H9 (cell line): Measurements from ENCODE around the gene RET. TPM values are rescaled to one million over a fixed set of nuclear protein-coding genes. Genes with fewer than 3 reads are reported as not detected.

ENCODE experiments used
- DNase-seq: peaks from one replicate; pipeline ENCODE4 v3.0.0-alpha.2; 2017
- H2AFZ ChIP-seq: one replicate; pipeline ENCODE4 v1.6.1; 2013; ENCODE audit warnings: mild to moderate bottlenecking, low read length, control low read depth, moderate library complexity
- H2AK5ac ChIP-seq: 2 replicates; pipeline ENCODE4 v1.6.1; 2013; ENCODE audit warnings: low read length, control low read depth, mixed read lengths; ENCODE audit not compliant: insufficient read length
- H2BK120ac ChIP-seq: one replicate; pipeline ENCODE4 v1.6.1; 2013; ENCODE audit warnings: low read depth, mild to moderate bottlenecking, low read length, control low read depth, inconsistent platforms; ENCODE audit not compliant: poor library complexity, severe bottlenecking
- H2BK12ac ChIP-seq: 2 replicates; pipeline ENCODE4 v1.6.1; 2013; ENCODE audit warnings: low read length, control low read depth, mixed read lengths, low read depth; ENCODE audit not compliant: insufficient read length
- H2BK15ac ChIP-seq: 2 replicates; pipeline ENCODE4 v1.6.1; 2013; ENCODE audit warnings: low read depth, low read length, control low read depth
- H2BK20ac ChIP-seq: one replicate; pipeline ENCODE4 v1.6.1; 2013; ENCODE audit warnings: low read depth, mild to moderate bottlenecking, low read length, control low read depth, inconsistent platforms; ENCODE audit not compliant: poor library complexity, severe bottlenecking
- H2BK5ac ChIP-seq: 2 replicates; pipeline ENCODE4 v1.6.1; 2013; ENCODE audit warnings: low read length, control low read depth, mixed read lengths; ENCODE audit not compliant: insufficient read length
- H3K14ac ChIP-seq: 2 replicates; pipeline ENCODE4 v1.6.1; 2013; ENCODE audit warnings: low read length, control low read depth; ENCODE audit not compliant: insufficient read depth
- H3K18ac ChIP-seq: 2 replicates; pipeline ENCODE4 v1.6.1; 2013; ENCODE audit warnings: low read depth, mild to moderate bottlenecking, mixed read lengths, low read length, control low read depth; ENCODE audit not compliant: insufficient read length
- H3K23ac ChIP-seq: 2 replicates; pipeline ENCODE4 v1.6.1; 2013; ENCODE audit warnings: low read length, control low read depth, mixed read lengths, low read depth; ENCODE audit not compliant: insufficient read length
- H3K23me2 ChIP-seq: 2 replicates; pipeline ENCODE4 v1.6.1; 2013; ENCODE audit warnings: low read depth, mild to moderate bottlenecking, mixed read lengths, low read length, control low read depth; ENCODE audit not compliant: insufficient read length, poor library complexity, severe bottlenecking
- H3K27ac ChIP-seq: 2 replicates; pipeline ENCODE4 v1.5.1; 2013; ENCODE audit warnings: low read length, control low read depth, mixed read lengths, low read depth; ENCODE audit not compliant: insufficient read length
- H3K27me3 ChIP-seq: 2 replicates; pipeline ENCODE4 v1.6.1; 2013; ENCODE audit warnings: low read length, control low read depth, inconsistent platforms; ENCODE audit not compliant: insufficient read depth
- H3K4ac ChIP-seq: 2 replicates; pipeline ENCODE4 v1.6.1; 2013; ENCODE audit warnings: low read depth, mild to moderate bottlenecking, control low read depth, inconsistent platforms, low read length, moderate library complexity
- H3K4me1 ChIP-seq: 2 replicates; pipeline ENCODE4 v1.6.1; 2013; ENCODE audit warnings: low read length, control low read depth, inconsistent platforms; ENCODE audit not compliant: insufficient read depth
- H3K4me2 ChIP-seq: 2 replicates; pipeline ENCODE4 v1.6.1; 2013; ENCODE audit warnings: low read length, control low read depth, mixed read lengths; ENCODE audit not compliant: insufficient read length, insufficient read depth
- H3K56ac ChIP-seq: 2 replicates; pipeline ENCODE4 v1.6.1; 2013; ENCODE audit warnings: low read depth, mild to moderate bottlenecking, mixed read lengths, low read length, control low read depth; ENCODE audit not compliant: insufficient read length
- H3K79me1 ChIP-seq: 2 replicates; pipeline ENCODE4 v1.6.1; 2013; ENCODE audit warnings: low read depth, mild to moderate bottlenecking, moderate library complexity, low read length, control low read depth, inconsistent platforms; ENCODE audit not compliant: insufficient read depth, poor library complexity, severe bottlenecking
- H3K79me2 ChIP-seq: 2 replicates; pipeline ENCODE4 v1.6.1; 2013; ENCODE audit warnings: low read length, control low read depth, inconsistent platforms; ENCODE audit not compliant: insufficient read depth
- H3K9ac ChIP-seq: 2 replicates; pipeline ENCODE4 v1.6.1; 2013; ENCODE audit warnings: low read length, control low read depth, mixed read lengths; ENCODE audit not compliant: insufficient read length; ENCODE audit errors: extremely low read depth
- H3K9me3 ChIP-seq: one replicate; pipeline ENCODE4 v1.6.1; 2013; ENCODE audit warnings: low read depth, low read length, inconsistent platforms; ENCODE audit not compliant: control insufficient read depth
- H3T11ph ChIP-seq: one replicate; pipeline ENCODE4 v1.6.1; 2013; ENCODE audit warnings: mild to moderate bottlenecking, low read length, control low read depth, inconsistent platforms
- H4K20me1 ChIP-seq: one replicate; pipeline ENCODE4 v1.6.1; 2013; ENCODE audit not compliant: control insufficient read depth, insufficient read length, insufficient read depth
- H4K5ac ChIP-seq: 2 replicates; pipeline ENCODE4 v1.6.1; 2013; ENCODE audit warnings: low read depth, mild to moderate bottlenecking, mixed read lengths, low read length, control low read depth; ENCODE audit not compliant: insufficient read length
- H4K8ac ChIP-seq: replicated peaks from 2 replicates; pipeline ENCODE4 v1.6.1; 2013; ENCODE audit warnings: low read length, control low read depth, mixed read lengths, low read depth; ENCODE audit not compliant: insufficient read length
- H4K91ac ChIP-seq: 2 replicates; pipeline ENCODE4 v1.6.1; 2013; ENCODE audit warnings: low read depth, mild to moderate bottlenecking, moderate library complexity, mixed read lengths, low read length, control low read depth; ENCODE audit not compliant: insufficient read length
- H3K27ac Mint-ChIP-seq, 3 experiments: 2 replicates in 2 of 3; 3 replicates in 1 of 3; pipeline ENCODE4 v1.8.0; 2020 to 2021; ENCODE audit warnings: mixed read lengths in 3 of 3, mild to moderate bottlenecking in 1 of 3, moderate library complexity in 1 of 3
- H3K27me3 Mint-ChIP-seq: 2 replicates; pipeline ENCODE4 v1.8.0; 2021; ENCODE audit warnings: low read depth, mild to moderate bottlenecking, moderate library complexity, mixed read lengths
- H3K36me3 Mint-ChIP-seq, 3 experiments: 2 replicates in 2 of 3; 3 replicates in 1 of 3; pipeline ENCODE4 v1.8.0; 2020 to 2021; ENCODE audit warnings: low read depth in 3 of 3, mixed read lengths in 3 of 3; ENCODE audit not compliant: insufficient read depth in 1 of 3
- H3K4me1 Mint-ChIP-seq, 2 experiments: 2 replicates each; pipeline ENCODE4 v1.8.0; 2020; ENCODE audit warnings: mixed read lengths in 2 of 2
- H3K4me3 Mint-ChIP-seq, 2 experiments: 2 replicates in 1 of 2; 3 replicates in 1 of 2; pipeline ENCODE4 v1.8.0; 2020 to 2021; ENCODE audit warnings: mild to moderate bottlenecking in 2 of 2, mixed read lengths in 2 of 2, moderate library complexity in 1 of 2
- H3K9me3 Mint-ChIP-seq, 2 experiments: 2 replicates in 1 of 2; 3 replicates in 1 of 2; pipeline ENCODE4 v1.8.0; 2020; ENCODE audit warnings: mild to moderate bottlenecking in 2 of 2, mixed read lengths in 2 of 2, moderate library complexity in 1 of 2
- WGBS: extraction: QIAGEN DNeasy Blood & Tissue Kit; methylation state at CpG from one replicate; pipeline ENCODE4 v1.1.7; 2013; ENCODE audit warnings: missing lambda C conversion rate, low lambda C conversion rate, mixed read lengths; ENCODE audit not compliant: insufficient read length; ENCODE audit errors: extremely low coverage; 5-methylcytosine and 5-hydroxymethylcytosine counted together
- total RNA-seq: library from RNA; stranded (reverse); gene quantifications from 2 replicates; pipeline ENCODE4 v1.2.1, GENCODE V29; 2021
- TF ChIP-seq, protein P1 (sequence below): fragments of 200-600 bp; sonication (generic); conservative IDR thresholded peaks from 3 replicates; pipeline ENCODE4 v1.8.0; 2021; ENCODE audit warnings: antibody characterized with exemption, mild to moderate bottlenecking

Gene RET
- total RNA-seq, 1 experiment from 2014 or later, result 12.2 TPM

DNA sequence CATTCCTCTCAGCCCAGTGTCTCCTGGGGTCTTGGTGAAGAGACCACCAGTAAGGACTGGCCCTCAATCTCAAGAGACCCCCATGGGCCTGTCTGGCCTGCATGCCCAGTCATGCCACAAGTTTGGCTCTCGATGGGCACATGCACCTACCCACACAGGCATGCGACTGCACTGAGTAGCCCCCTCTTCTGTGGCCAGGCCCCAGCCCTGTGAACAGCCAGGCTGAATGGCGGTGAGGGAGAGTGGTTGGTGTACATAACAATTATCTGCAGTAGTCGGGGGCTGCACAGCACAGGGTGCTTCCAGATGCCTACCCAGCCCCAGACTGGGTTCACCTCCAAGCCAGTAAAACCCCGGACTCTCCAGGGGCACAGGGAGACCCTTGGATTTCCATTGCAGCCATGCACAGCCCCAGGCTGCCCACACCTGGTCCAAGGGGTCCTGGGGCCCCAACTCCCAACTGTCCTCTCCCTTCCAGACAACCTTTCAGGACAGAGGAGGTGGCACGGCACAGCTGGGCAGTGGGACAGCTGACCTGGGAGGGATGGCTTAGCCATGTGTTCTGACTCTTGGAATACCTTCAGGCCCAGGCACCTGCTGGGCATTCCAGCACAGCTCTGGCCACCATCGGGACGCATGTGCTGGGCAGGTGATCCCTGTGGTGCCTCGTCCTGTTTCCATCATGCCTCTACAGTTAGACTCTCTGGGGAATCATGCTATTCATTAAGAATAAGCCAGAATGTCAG, 40.3 kb downstream of the RET start:
- no peak overlapping the region for H3K4me2 ChIP-seq
- TF ChIP-seq, protein P1, sequence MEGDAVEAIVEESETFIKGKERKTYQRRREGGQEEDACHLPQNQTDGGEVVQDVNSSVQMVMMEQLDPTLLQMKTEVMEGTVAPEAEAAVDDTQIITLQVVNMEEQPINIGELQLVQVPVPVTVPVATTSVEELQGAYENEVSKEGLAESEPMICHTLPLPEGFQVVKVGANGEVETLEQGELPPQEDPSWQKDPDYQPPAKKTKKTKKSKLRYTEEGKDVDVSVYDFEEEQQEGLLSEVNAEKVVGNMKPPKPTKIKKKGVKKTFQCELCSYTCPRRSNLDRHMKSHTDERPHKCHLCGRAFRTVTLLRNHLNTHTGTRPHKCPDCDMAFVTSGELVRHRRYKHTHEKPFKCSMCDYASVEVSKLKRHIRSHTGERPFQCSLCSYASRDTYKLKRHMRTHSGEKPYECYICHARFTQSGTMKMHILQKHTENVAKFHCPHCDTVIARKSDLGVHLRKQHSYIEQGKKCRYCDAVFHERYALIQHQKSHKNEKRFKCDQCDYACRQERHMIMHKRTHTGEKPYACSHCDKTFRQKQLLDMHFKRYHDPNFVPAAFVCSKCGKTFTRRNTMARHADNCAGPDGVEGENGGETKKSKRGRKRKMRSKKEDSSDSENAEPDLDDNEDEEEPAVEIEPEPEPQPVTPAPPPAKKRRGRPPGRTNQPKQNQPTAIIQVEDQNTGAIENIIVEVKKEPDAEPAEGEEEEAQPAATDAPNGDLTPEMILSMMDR, result no peak
- no peaks in the 10 kb centered on the region for H3K9me3 ChIP-seq
- no peaks in the 10 kb centered on the region for H3K79me1 ChIP-seq
- Mint-ChIP-seq H3K4me1 (no peaks in the 10 kb centered on the region), H3K36me3 (no peaks in the 10 kb centered on the region; a peak in 1 of 7 replicates), H3K27ac (no peak overlapping the region; a peak in 1 of 7 replicates), H3K9me3 (no peaks in the 10 kb centered on the region), H3K27me3 (no peaks in the 10 kb centered on the region), H3K4me3 (no peak overlapping the region)
- no peak overlapping the region for H3K27ac ChIP-seq
- no peak overlapping the region for H2AK5ac ChIP-seq
- H3T11ph ChIP-seq, result no peak overlapping the region
- H2BK20ac ChIP-seq, result no peak overlapping the region
- no peaks in the 10 kb centered on the region for H3K4me1 ChIP-seq
- H4K5ac ChIP-seq, result no peak overlapping the region
- H3K14ac ChIP-seq, result no peak overlapping the region
- H2BK5ac ChIP-seq, result no peak overlapping the region
- no peak overlapping the region for H4K8ac ChIP-seq
- no peaks in the 10 kb centered on the region for H3K27me3 ChIP-seq
- H3K4ac ChIP-seq, result no peak overlapping the region
- H4K20me1 ChIP-seq, result no peaks in the 10 kb centered on the region
- no peak overlapping the region for H2BK120ac ChIP-seq
- H4K91ac ChIP-seq, result no peak overlapping the region
- no CpG with 5 or more reads among the region's 9 CpGs for WGBS
- H3K9ac ChIP-seq, result no peak overlapping the region
- H3K79me2 ChIP-seq, result no peaks in the 10 kb centered on the region
- no peak overlapping the region for H3K18ac ChIP-seq
- no peak overlapping the region for H2BK15ac ChIP-seq
- H3K23me2 ChIP-seq, result peaks cover 2% of the 10 kb centered on the region
- H2AFZ ChIP-seq, result no peak overlapping the region
- H2BK12ac ChIP-seq, result no peak overlapping the region
- no peak for DNase-seq
- H3K23ac ChIP-seq, result no peak overlapping the region
- H3K56ac ChIP-seq, result no peak overlapping the region
